Smooth muscle cell (in vitro differentiated cells): ENCODE data around the gene KCTD6. TPM values are rescaled to one million over a fixed set of nuclear protein-coding genes. Genes with fewer than 3 reads are reported as not detected.

Source experiments
- DNase-seq: peaks from one replicate; lab custom pipeline; 2025; ENCODE audit not compliant: unreplicated experiment; lab: John Stamatoyannopoulos, UW
- H2AFZ ChIP-seq: fragments of 200-600 bp; sonication (generic); 2 replicates; pipeline ENCODE4 v1.6.0; 2016; ENCODE audit warnings: antibody characterized with exemption, low read depth, mild to moderate bottlenecking
- H3F3A ChIP-seq: fragments of 200-600 bp; sonication (generic); 2 replicates; pipeline ENCODE4 v1.6.0; 2017; ENCODE audit warnings: antibody characterized with exemption, low read depth
- H3K27ac ChIP-seq: fragments of 200-600 bp; sonication (generic); 2 replicates; pipeline ENCODE4 v1.5.1; 2016; ENCODE audit warnings: low read depth, mild to moderate bottlenecking
- H3K27me3 ChIP-seq: fragments of 200-600 bp; sonication (generic); 2 replicates; pipeline ENCODE4 v1.6.1; 2016; ENCODE audit warnings: low read depth, mild to moderate bottlenecking
- H3K36me3 ChIP-seq: fragments of 200-600 bp; sonication (generic); 2 replicates; pipeline ENCODE4 v1.5.1; 2016; ENCODE audit warnings: low read depth
- H3K4me1 ChIP-seq: fragments of 200-600 bp; sonication (generic); 2 replicates; pipeline ENCODE4 v1.5.1; 2016; ENCODE audit warnings: low read depth
- H3K4me2 ChIP-seq: fragments of 200-600 bp; sonication (generic); 2 replicates; pipeline ENCODE4 v1.6.0; 2016; ENCODE audit warnings: mild to moderate bottlenecking
- H3K4me3 ChIP-seq: fragments of 200-600 bp; sonication (generic); 2 replicates; pipeline ENCODE4 v1.5.1; 2016; ENCODE audit warnings: mild to moderate bottlenecking
- H3K79me2 ChIP-seq: fragments of 200-600 bp; sonication (generic); 2 replicates; pipeline ENCODE4 v1.6.0; 2016; ENCODE audit warnings: low read depth, mild to moderate bottlenecking
- H3K9ac ChIP-seq: fragments of 200-600 bp; sonication (generic); 2 replicates; pipeline ENCODE4 v1.6.0; 2016; ENCODE audit warnings: low read depth
- H3K9me3 ChIP-seq: fragments of 200-600 bp; sonication (generic); replicated peaks from 2 replicates; pipeline ENCODE4 v1.5.1; 2016; ENCODE audit warnings: low read depth
- H4K20me1 ChIP-seq: fragments of 200-600 bp; sonication (generic); 2 replicates; pipeline ENCODE4 v1.6.0; 2016; ENCODE audit warnings: low read depth
- WGBS: methylation state at CpG from one replicate; pipeline ENCODE4 v1.1.7; 2016; ENCODE audit warnings: low lambda C conversion rate; 5-methylcytosine and 5-hydroxymethylcytosine counted together
- polyA plus RNA-seq: library from polyadenylated mRNA; unstranded; fragments of >200 nt; fragmentation: Nextera tagmentation; extraction: Ambion mirVana; gene quantifications from 2 replicates; pipeline ENCODE4 v1.2.1, GENCODE V29; 2016
- total RNA-seq: library from RNA; depleted of rRNA; stranded (reverse); fragments of >200 nt; gene quantifications from 2 replicates; pipeline ENCODE4 v1.2.3, GENCODE V29; 2014
- TF ChIP-seq, protein P1 (sequence below): fragments of 200-600 bp; sonication (generic); IDR thresholded peaks from 2 replicates; pipeline ENCODE4 v1.5.1; 2017; ENCODE audit warnings: borderline replicate concordance, mild to moderate bottlenecking, antibody characterized with exemption; ENCODE audit not compliant: insufficient read depth, poor library complexity, severe bottlenecking

KCTD6 gene
- total and polyA plus RNA-seq, 2 experiments from 2014 or later, result 20.9 to 21.4 TPM

GRCh38 chr3:58474967-58475578 lies 16.8 kb upstream of the KCTD6 start:
- Histone ChIP-seq H2AFZ (no peak overlapping the region), H3K9ac (no peak overlapping the region), H3K27ac (no peak overlapping the region), H3K4me1 (peaks cover 12% of the 10 kb centered on the region), H3K9me3 (peaks cover 5% of the 10 kb centered on the region), H3K79me2 (no peaks in the 10 kb centered on the region), H3K36me3 (no peaks in the 10 kb centered on the region), H3K27me3 (no peaks in the 10 kb centered on the region), H4K20me1 (no peaks in the 10 kb centered on the region), H3F3A (peaks cover 3% of the 10 kb centered on the region), H3K4me3 (no peak overlapping the region), H3K4me2 (no peak overlapping the region)
- no peak for DNase-seq
- TF ChIP-seq, protein P1, sequence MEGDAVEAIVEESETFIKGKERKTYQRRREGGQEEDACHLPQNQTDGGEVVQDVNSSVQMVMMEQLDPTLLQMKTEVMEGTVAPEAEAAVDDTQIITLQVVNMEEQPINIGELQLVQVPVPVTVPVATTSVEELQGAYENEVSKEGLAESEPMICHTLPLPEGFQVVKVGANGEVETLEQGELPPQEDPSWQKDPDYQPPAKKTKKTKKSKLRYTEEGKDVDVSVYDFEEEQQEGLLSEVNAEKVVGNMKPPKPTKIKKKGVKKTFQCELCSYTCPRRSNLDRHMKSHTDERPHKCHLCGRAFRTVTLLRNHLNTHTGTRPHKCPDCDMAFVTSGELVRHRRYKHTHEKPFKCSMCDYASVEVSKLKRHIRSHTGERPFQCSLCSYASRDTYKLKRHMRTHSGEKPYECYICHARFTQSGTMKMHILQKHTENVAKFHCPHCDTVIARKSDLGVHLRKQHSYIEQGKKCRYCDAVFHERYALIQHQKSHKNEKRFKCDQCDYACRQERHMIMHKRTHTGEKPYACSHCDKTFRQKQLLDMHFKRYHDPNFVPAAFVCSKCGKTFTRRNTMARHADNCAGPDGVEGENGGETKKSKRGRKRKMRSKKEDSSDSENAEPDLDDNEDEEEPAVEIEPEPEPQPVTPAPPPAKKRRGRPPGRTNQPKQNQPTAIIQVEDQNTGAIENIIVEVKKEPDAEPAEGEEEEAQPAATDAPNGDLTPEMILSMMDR, result no peak
- WGBS, result 87% methylated on average over 3 of the region's 3 CpGs

- no peak for DNase-seq
- Histone ChIP-seq H3K27ac (no peak overlapping the region), H3F3A (no peaks in the 10 kb centered on the region), H3K4me1 (no peaks in the 10 kb centered on the region), H3K27me3 (no peaks in the 10 kb centered on the region), H3K4me3 (no peak overlapping the region), H3K9ac (no peak overlapping the region), H3K4me2 (no peak overlapping the region), H4K20me1 (no peaks in the 10 kb centered on the region), H3K36me3 (no peaks in the 10 kb centered on the region), H2AFZ (no peak overlapping the region), H3K9me3 (peaks cover 5% of the 10 kb centered on the region), H3K79me2 (no peaks in the 10 kb centered on the region)
- TF ChIP-seq, protein P1, result no peak
- 85% methylated on average over 2 of the region's 2 CpGs for WGBS
Observed at GRCh38 chr3:58478781-58479180, 13.1 kb upstream of the KCTD6 start.

GRCh38 chr3:58480309-58480708 lies 11.6 kb upstream of the KCTD6 start:
- H2AFZ ChIP-seq, result no peak overlapping the region
- WGBS, result 93% methylated on average over 2 of the region's 2 CpGs

More at GRCh38 chr3:58480309-58480708, 11.6 kb upstream of the KCTD6 start:
- DNase-seq, result no peak
- TF ChIP-seq, protein P1, result no peak
- Histone ChIP-seq H3K4me3 (no peak overlapping the region), H3K9ac (no peak overlapping the region), H3K79me2 (no peaks in the 10 kb centered on the region), H4K20me1 (no peaks in the 10 kb centered on the region), H3K4me2 (no peak overlapping the region), H3K9me3 (peaks cover 5% of the 10 kb centered on the region), H3F3A (no peaks in the 10 kb centered on the region), H3K4me1 (no peaks in the 10 kb centered on the region), H3K27ac (no peak overlapping the region), H3K36me3 (no peaks in the 10 kb centered on the region), H3K27me3 (no peaks in the 10 kb centered on the region)
